GM19328 (cell line): ENCODE data around the gene FAM181A.

ENCODE experiments used
- ATAC-seq: cut with Tn5 transposase; IDR thresholded peaks from one replicate; pipeline ENCODE4 v1.9.1; 2021; ENCODE audit warnings: mild to moderate bottlenecking, moderate library complexity; ENCODE audit not compliant: unreplicated experiment

FAM181A gene

DNA sequence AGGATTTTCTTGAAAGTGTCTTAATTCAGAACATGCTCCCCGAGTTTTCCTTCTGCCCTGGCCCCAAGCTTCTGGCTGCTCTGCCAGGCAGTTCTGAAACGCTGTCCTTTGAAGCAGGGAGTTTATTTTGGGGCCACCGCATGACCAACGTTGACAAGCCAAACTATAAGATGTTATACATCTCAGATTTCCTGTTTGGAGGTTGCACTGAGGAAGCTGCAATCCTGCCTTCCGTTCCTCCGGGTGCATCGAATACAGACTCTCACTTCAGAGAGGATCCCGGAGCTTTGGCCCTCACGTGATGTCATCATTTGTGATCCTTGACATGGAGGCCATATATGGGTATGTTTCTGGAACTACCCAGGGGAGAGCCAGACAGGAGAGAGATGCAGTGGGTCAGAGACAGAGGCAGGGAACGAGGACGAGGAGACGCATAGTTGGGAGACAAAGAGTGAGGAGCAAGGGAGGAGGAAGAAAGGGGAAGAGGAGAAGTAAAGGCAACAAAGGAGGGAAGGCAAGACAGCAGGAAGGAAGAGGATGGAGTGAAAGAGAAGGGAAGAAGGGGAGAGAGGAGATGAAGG, 49.4 kb downstream of the FAM181A start, which contains the start of gene ASB2:
TSS of gene ASB2 (minus strand) at position 94 of the 581 bp plus-strand sequence. CDS start 12,031 bp downstream, outside the sequence.
- ATAC-seq, result no peak

DNA sequence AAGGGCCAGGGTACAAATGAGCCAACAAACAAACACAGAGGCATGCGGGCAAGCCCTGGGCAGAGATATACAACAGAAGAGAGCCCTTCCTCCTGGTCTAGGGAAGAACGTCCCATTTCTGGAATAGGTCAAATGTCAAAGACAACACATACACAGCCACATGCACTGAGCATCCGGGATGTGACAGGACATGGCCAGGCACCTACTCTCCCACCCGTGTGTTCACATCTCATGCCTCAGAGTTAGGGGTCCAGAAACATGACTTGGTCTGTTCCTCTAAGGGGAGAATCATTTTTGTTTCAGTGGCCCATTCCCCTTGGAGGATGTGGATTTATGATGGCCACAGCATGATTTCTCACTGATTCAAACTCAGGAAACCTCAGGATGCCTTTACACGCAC, 50.0 kb downstream of the FAM181A start:
- no peak for ATAC-seq

DNA sequence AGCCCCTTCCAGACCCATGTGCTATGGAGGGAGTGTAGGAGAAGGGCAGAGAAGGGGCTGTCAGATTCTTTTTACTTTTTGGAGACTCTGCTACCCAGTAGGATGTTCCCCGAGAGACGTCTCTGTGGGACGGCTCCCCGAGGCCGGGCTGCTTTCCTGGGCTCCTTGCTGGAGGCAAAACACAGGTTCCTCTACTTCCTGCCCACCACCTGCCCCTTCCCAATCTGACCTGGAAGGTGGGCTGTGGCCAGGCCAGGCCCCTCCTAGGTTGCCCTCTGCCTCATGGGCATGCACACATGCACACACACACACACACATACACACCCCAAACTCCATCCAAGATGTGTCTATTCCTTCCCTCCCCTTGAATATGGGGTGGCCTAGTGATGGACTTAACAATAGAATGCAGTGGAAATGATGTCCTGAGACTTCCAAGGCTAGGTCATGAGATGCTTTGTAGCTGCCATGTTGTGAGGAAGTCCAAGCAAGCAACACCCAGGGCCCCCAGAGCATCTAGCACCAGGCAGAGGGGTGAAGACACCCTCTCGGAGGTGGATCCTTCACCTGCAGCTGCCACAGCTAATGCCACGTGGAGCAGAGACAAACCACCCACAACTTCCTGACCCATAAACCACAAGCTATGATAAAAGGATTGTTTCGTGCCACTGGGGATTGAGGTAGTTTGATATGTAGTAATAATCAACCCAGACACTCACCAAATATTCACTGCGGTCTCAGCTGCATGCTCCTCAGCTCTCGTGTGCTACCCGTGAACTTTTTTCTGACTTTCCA, 50.8 kb downstream of the FAM181A start:
- peak; percentile 38 for ATAC-seq

DNA sequence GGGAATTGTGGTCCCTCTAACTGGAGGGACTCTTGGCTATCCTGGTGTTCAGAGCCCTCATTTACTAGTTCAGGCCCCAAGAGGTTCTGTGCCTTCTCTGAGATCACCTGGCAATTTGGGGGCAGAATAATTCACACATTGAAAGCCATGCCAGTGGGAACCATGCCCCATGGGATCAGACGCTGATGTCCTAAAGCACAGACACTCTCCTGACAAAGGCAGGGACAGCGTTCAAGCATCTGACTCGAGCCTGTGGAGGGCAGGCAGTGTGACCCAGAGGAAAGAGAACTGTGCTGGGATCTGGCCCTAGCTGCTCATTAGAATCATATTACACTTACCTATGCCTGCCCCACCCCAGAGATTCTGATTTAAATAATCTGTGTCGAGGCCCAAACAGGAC, 51.6 kb downstream of the FAM181A start:
- ATAC-seq, result no peak
